Type B pancreatic cell (in vitro differentiated cells): ENCODE results near the gene DNAH10. TPM values are rescaled to one million over a fixed set of nuclear protein-coding genes. Genes with fewer than 3 reads are reported as not detected.

Experiments
- DNase-seq: peaks from one replicate; pipeline ENCODE4 v3.0.0; 2021; ENCODE audit warnings: mixed read lengths; ENCODE audit not compliant: unreplicated experiment; ENCODE audit errors: extremely low spot score
- H3K27ac Mint-ChIP-seq: 2 replicates; pipeline ENCODE4 v1.8.0; 2021; ENCODE audit warnings: mild to moderate bottlenecking, mixed read lengths
- H3K27me3 Mint-ChIP-seq: 2 replicates; pipeline ENCODE4 v1.8.0; 2021; ENCODE audit warnings: mixed read lengths
- H3K36me3 Mint-ChIP-seq: 2 replicates; pipeline ENCODE4 v1.8.0; 2021; ENCODE audit warnings: mixed read lengths
- H3K4me1 Mint-ChIP-seq: one replicate; pipeline ENCODE4 v1.8.0; 2021; ENCODE audit warnings: mixed read lengths; ENCODE audit not compliant: unreplicated experiment
- H3K4me3 Mint-ChIP-seq: 2 replicates; pipeline ENCODE4 v1.8.0; 2021; ENCODE audit warnings: mild to moderate bottlenecking, mixed read lengths
- H3K9me3 Mint-ChIP-seq: 2 replicates; pipeline ENCODE4 v1.8.0; 2021; ENCODE audit warnings: mixed read lengths
- CTCF ChIP-seq: fragments of 200-600 bp; sonication (generic); conservative IDR thresholded peaks from 2 replicates; pipeline ENCODE4 v1.5.0; 2021; ENCODE audit warnings: antibody characterized with exemption, mild to moderate bottlenecking
- total RNA-seq: library from RNA; stranded (reverse); gene quantifications from 2 replicates; pipeline ENCODE4 v1.2.1, GENCODE V29; 2021; ENCODE audit warnings: low replicate concordance

The DNAH10 gene
- total RNA-seq, 1 donor from 2014 or later: 0.56 TPM

- peaks cover 20% of the 10 kb centered on the region for H3K27me3 Mint-ChIP-seq
- DNase-seq: no peak
These were observed 66.0 kb downstream of the DNAH10 start for GRCh38 chr12:123828120-123828519.

GRCh38 chr12:123828854-123829547 lies 66.9 kb downstream of the DNAH10 start:
- no peak overlapping the region for H3K27ac Mint-ChIP-seq
- no peaks in the 10 kb centered on the region for H3K36me3 Mint-ChIP-seq
- DNase-seq: no peak
- H3K27me3 Mint-ChIP-seq: peaks cover 16% of the 10 kb centered on the region
- H3K4me3 Mint-ChIP-seq: no peak overlapping the region
- H3K4me1 Mint-ChIP-seq: no peaks in the 10 kb centered on the region
- H3K9me3 Mint-ChIP-seq: no peaks in the 10 kb centered on the region
- no peak for TF ChIP-seq CTCF

More at GRCh38 chr12:123828120-123828519, 66.0 kb downstream of the DNAH10 start:
- no peak for TF ChIP-seq CTCF
- H3K9me3 Mint-ChIP-seq: no peaks in the 10 kb centered on the region
- no peak overlapping the region for H3K4me3 Mint-ChIP-seq
- no peaks in the 10 kb centered on the region for H3K4me1 Mint-ChIP-seq
- no peak overlapping the region for H3K27ac Mint-ChIP-seq
- no peaks in the 10 kb centered on the region for H3K36me3 Mint-ChIP-seq

- no peak overlapping the region for H3K27ac Mint-ChIP-seq
- H3K27me3 Mint-ChIP-seq: peaks cover 14% of the 10 kb centered on the region
- peaks cover under 1% of the 10 kb centered on the region for H3K9me3 Mint-ChIP-seq
- no peak for TF ChIP-seq CTCF
- no peak for DNase-seq
- no peak overlapping the region for H3K4me3 Mint-ChIP-seq
- no peaks in the 10 kb centered on the region for H3K4me1 Mint-ChIP-seq
- no peaks in the 10 kb centered on the region for H3K36me3 Mint-ChIP-seq
These were observed 67.5 kb downstream of the DNAH10 start for GRCh38 chr12:123829561-123829960.

GRCh38 chr12:123830675-123831074 lies 68.6 kb downstream of the DNAH10 start:
- DNase-seq: no peak
- no peak for TF ChIP-seq CTCF
- peaks cover 7% of the 10 kb centered on the region for H3K27me3 Mint-ChIP-seq
- H3K4me3 Mint-ChIP-seq: no peak overlapping the region
- no peaks in the 10 kb centered on the region for H3K36me3 Mint-ChIP-seq
- H3K9me3 Mint-ChIP-seq: peaks cover 8% of the 10 kb centered on the region
- no peak overlapping the region for H3K27ac Mint-ChIP-seq
- no peaks in the 10 kb centered on the region for H3K4me1 Mint-ChIP-seq

- TF ChIP-seq CTCF: no peak
- no peaks in the 10 kb centered on the region for H3K4me1 Mint-ChIP-seq
- DNase-seq: no peak
- no peak overlapping the region for H3K4me3 Mint-ChIP-seq
- no peak overlapping the region for H3K27ac Mint-ChIP-seq
- no peaks in the 10 kb centered on the region for H3K36me3 Mint-ChIP-seq
- no peaks in the 10 kb centered on the region for H3K27me3 Mint-ChIP-seq
- H3K9me3 Mint-ChIP-seq: peaks cover 8% of the 10 kb centered on the region
These were observed 70.0 kb downstream of the DNAH10 start for GRCh38 chr12:123832052-123832451.
